Stimulated activated CD4-positive, alpha-beta T cell treated with anti-CD3 and anti-CD28 coated beads, TNF-alpha, amount 100 ng/mL, for 24 hours (primary cell): ENCODE data around the gene SUB1.
"Not testable (repeated sequence)": the region's sequence is repeated elsewhere in the genome, so short reads cannot be mapped to it uniquely, and the experiment has no call there.

ENCODE experiments used
- DNase-seq, 3 experiments: peaks; one replicate each; pipeline ENCODE4 v3.0.0-alpha.2; 2020; ENCODE audit warnings: low read depth in 3 of 3

SUB1 gene

DNA sequence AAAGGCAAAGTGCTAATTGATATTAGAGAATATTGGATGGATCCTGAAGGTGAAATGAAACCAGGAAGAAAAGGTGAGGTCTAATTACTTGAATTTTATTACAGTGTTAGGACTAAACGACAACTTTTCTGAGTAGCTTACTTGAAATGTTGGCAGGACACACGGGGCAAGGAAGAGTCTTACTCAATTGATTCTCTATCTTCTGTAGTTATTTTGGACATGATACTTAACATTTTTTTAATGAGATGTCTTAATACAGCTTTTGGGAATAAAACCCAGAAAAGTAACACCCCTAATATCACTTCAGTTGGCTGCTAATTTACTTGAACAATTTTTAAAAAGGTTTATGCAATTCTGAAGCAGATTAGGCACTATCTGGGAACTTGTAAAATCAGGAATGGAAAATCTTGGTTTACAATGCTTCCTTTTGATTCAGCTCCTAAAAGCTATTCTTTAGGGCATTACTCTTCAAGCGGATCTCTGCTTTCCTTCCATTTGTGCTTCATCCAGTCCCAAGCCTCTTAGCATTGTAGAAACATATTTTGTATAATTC, 13.7 kb downstream of the SUB1 start:
- DNase-seq: no peak

GRCh38 chr5:32600054-32600622, 14.8 kb downstream of the SUB1 start:
- DNase-seq: no peak

GRCh38 chr5:32601623-32602295, 16.4 kb downstream of the SUB1 start:
- DNase-seq: no peak

GRCh38 chr5:32602906-32603305, 17.5 kb downstream of the SUB1 start:
- DNase-seq: no peak

DNA sequence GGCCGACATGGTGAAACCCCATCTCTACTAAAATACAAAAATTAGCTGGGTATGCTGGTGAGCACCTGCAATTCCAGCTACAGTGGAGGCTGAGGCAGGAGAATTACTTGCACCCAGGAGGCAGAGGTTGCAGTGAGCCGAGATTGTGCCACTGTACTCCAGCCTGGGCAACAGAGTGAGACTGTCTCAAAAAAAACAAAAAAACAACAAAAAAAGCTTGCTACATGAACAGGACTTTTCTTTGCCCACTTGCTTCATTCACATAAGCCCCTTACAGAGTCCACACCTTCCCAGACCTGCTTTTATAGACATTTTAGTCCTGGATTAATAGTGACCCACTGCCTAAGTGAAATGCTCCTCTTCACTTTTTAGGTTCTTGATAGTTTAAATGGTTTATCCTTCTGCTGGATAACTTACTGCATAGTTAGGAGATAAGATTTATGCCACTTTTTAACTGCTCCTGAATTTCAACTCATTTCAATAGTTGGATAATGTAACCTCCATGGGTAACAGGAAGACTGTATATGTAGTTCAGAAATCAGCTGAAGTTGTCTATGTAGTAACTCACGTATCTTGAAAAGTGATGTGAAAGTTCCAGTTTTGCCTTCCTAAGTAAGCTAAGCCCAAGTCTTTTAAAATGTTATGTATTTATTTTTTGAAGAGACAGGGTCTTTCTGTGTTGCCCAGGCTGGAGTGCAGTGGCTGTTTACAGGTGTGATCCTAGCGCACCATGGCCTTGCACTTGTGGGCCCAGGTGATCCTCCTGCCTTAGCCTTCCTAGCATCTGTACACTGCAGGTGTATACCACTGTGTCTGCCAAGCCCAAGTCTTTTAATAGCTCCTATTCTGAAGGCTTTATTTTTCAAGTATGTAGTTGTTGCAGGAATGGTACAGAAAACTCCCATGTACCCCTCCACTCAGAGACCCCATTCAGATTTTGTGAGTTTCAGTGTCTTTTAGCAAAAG, 19.7 kb downstream of the SUB1 start:
- no peak for DNase-seq

GRCh38 chr5:32605766-32606152, 20.4 kb downstream of the SUB1 start:
- DNase-seq: no peak

GRCh38 chr5:32612134-32612888, 27.0 kb downstream of the SUB1 start:
- DNase-seq: no peak

DNA sequence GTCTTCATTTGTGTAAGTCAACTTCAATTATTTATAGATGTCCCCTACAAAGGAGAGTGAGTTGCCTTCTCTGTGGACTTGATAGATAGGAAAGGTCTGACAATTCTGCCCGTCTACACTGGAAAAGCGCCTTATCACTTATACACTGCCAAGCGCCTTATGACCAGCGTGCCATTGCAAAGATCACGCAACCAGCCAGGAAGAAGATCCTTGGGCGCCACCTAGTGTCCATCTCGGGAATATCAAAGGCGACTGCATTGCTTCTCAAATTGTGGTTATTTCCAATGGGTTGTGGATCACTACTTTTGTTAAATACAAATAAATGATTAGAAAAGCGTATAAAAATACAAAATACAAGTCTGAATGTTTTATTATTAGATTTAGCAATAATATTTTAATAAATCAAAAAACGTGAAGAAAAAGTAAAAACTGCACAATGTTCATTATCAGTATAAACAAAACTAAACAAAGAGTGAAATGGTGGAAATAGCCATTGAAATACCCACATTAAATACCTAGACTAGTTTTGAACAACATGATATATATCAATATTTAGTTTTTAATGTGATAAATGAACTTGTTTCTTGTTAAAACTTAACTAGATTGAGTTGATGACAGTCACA, 27.8 kb downstream of the SUB1 start:
- DNase-seq: peak; percentile 73 to 85 (median 80)

GRCh38 chr5:32615236-32615635, 29.9 kb downstream of the SUB1 start:
- no peak for DNase-seq

DNA sequence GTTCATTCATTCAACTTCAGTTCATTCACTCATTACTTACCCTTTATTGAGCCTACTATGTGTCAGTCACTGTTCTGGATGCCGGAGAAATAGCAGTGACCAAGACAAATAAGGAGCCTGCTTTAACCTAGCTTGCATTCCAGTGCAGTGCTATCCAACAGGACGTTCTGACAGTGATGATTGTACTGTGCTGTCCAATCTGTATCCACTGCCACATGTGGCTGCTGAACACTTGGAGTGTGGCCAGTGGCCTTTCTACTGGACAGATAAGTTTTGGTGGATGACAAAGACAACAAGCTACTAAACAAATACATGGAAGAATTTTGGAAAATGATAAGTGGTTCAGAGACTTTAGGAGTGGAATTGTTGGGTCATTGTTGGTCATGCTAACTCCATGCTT, 33.6 kb downstream of the SUB1 start:
- no peak for DNase-seq

- DNase-seq: no peak
These were observed 35.9 kb downstream of the SUB1 start for GRCh38 chr5:32621256-32621655.

DNA sequence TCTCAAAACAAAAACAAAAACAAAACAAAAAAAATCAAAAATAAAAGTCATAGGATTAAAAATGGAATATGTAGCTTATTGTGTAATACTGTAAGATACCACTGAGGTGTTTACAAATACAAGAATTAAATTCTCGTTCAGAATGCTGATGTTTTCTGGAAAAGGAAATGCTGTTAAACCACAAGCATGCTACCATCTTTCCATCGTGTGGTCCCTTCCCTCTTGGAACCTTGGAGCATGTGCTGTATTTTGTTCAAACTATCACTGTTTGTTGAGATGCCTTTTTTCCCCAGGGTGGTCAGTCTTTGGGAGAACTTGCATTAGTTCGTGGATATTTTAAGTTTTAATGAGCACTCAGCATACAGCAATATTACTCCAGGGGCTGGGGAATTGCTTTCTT, 39.7 kb downstream of the SUB1 start:
- no peak for DNase-seq

GRCh38 chr5:32625547-32625946, 40.2 kb downstream of the SUB1 start:
- DNase-seq: no peak

DNA sequence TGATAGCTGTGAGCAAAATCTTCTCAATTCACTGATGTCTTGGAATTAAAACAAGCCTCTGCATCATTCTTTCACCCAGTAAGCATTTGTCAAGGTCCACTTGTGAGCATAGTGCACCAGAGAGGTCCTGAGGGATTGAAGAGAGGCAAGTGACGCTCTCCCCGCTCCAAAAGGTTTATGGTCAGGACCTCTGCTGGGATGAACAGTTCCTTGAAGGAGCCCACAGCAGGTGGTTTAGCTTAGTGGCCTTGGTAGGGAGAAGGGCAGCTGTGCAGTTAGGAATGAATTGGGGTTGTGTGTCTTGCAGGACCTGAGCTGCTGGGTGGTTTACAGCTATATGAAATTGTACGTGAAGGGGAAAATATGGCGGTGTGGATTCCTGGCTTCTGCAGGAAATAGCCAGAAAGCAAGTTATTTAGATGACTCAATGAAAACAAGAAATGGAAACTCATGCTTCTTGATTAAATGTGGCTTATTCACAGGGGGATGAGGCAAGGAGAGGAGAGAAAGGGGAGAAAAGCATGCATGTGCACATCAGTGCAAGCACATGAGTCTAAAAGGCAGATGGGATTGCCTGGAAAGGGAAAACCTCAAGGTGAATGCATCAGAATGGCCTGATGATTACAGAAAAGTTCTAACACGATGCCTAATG, 42.0 kb downstream of the SUB1 start:
- DNase-seq: no peak

DNA sequence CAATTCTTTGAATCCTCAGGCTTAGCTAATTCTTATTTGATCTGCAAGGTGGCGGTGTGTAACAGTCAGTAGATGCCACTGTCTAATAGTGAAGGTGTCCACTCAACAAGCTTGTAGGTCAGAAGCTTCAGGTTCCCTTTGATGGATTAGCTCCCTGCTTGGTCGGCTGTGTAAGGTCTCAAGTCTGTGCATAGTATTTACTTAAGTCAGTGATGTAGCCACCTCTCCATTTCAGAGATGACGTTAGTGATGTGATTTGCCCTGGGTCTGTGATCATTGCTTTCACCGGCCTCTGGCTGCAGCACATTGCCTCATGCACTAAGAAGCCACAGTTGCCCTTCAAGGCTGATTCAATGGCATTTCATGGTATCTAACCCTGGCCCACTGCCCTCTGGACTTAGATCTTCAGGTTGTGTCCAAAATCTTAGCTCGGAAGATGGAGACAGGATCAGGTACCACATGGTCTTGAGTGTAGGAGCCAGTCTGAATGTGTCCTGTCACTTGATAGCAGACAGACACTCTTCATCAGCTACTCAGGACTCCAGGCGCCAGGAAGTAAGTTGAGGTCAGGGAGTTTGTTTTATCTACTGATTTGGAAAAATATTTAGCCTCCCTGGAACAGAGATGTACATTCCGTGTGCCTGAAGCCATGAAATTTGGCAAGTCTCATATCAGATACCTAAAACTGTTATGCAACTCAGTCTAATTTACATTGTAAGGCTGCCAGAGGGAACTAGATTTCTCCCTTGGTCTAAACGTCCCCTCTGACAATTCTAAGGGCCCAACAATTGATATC, 42.9 kb downstream of the SUB1 start:
- no peak for DNase-seq

DNA sequence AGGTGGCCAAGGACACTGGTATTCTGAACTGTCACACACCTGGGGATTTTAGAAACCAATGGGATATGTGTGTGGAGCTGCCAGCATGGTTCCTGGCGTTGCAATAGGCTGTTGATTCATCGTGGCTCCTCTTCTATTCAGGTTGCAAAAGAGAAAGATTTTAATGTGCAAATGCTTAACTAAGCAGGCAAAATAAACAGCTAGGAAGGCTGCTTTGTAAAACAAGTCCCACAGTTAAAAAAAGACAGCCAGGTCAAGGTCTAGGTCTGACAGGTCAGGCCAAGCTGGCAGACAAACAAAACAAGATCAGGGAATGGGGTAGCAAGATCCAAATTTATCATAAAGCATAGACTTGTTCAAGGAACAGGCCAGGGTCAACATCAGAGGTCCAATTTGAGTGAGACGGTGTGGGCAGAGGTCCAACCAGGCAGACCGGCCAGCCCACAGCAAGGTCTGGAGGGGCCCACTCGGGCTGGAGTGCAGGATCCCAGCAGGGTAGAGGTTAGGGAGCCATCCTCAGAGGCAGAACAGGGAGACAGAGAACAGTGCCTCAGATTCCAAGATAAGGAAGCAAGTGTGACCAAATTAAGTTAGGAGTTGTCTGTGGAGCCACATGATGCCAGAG, 45.6 kb downstream of the SUB1 start:
- DNase-seq: no peak

DNA sequence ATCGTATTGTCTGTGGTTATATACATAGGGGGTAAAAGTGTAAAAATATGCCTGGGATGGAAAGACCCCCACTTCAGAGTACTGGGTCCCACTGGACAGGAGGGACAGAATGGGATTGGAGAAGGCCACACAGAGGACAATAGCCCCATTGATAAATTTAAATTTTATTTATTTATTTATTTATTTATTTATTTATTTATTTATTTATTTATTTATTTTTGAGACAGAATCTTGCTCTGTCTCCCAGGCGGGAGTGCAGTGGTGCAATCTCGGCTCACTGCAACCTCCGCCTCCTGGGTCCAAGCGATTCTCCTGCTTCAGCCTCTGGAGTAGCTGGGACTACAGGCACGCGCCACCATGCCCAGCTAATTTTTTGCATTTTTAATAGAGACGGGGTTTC, 47.7 kb downstream of the SUB1 start:
- DNase-seq: not testable (repeated sequence)

GRCh38 chr5:32638309-32638708, 53.0 kb downstream of the SUB1 start:
- no peak for DNase-seq

DNA sequence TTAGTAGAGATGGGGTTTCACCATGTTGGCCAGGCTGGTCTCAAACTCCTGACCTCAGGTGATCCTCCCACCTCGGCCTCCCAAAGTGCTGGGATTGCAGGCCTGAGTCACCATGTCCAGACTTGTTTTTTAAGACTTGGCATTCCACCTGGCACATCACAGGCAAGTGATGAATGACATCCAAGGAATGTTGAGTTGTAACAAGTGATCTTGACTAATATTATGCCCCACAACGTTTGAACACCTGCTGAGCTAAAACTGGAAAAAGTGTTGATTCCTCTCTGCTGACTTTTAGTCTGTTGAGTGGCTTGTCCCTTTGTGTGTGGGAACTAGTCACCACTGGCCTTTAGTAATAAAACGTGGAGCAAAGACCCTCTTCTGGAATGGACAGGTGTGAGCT, 54.6 kb downstream of the SUB1 start:
- DNase-seq: no peak
